ENCODE results near the gene KLRK1. TPM values are rescaled to one million over a fixed set of nuclear protein-coding genes. Genes with fewer than 3 reads are reported as not detected.
A peak's percentile ranks its signal among the peaks of the same experiment; 100 is the strongest.

KLRK1 gene
- total RNA-seq, 1 experiment from 2014 or later = 0.95 TPM

DNA sequence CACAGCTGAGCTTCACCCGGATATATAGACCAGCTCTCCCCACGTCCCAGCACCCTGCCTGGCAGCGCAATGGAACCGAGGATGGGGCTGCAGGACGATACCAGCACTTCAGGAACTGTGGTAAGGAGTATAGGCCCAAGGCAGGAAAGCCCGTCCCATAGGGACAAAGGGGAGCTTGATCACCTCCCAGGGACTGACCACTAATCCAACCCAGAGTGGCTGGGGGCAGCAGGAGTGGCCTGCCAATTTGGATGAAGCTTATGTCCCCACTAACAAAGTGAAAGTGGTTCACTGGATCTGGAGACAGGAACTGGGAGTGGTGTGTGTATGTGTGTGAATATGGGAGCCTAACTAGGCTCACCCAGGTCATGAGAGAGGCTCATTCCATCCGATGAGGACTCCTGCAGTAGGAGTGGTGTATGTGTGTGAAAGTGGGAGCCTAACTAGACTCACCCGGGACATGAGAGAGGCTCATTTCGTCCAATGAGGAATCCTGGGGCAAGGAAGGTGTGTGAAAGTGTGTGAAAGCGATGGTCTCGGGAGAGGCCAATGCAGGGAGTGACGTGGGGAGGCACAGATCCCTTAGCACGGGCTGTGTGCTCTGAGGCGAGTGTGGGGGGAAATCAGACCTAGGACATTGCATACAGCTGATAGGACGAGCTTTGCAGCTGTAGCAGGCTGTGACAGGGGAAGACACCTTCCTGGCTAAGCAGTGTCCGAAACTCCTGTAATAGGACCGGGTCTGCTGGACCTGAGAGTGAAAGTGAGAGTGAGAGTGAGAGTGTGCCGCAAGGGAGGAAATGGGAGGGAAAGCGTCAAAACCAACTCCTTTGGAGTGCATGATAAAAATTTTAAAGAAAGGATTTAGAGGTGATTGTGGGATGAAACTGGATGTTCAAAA lies 25.7 kb downstream of the KLRK1 start:
- intact Hi-C loops (cut with micrococcal nuclease; ENCODE audit: unreplicated experiment) = no loop called here
- Histone ChIP-seq H3K36me3 (ENCODE audit: control insufficient read depth, insufficient read depth, low read length) (no peaks in the 10 kb centered on the region), H3K4me3 (ENCODE audit: low read depth in 2 of 2, low read length in 2 of 2) (peak overlapping the region; percentile 50 to 73), H3K27ac (ENCODE audit: low read length) (peak overlapping the region; percentile 94), H3K4me1 (ENCODE audit: control insufficient read depth, insufficient read depth, low read length) (peaks cover 21% of the 10 kb centered on the region), H3K27me3 (ENCODE audit: control insufficient read depth, insufficient read depth, low read length) (no peaks in the 10 kb centered on the region), H3K9me3 (ENCODE audit: control insufficient read depth, insufficient read depth, low read depth, low read length) (peaks cover 4% of the 10 kb centered on the region; the same call in 1 of the 2 replicates)
- POLR2A ChIA-PET = interaction anchor here (0.6 kb wide), 1 partner anchor 19 kb away, joined by 6 read pairs; no protein-coding TSS in a partner anchor
- no TSS peak for BruUV-seq (replicated peaks)
- DNase-seq (ENCODE audit: low read depth, low spot score) (peak; percentile 32), ATAC-seq (peak; percentile 83)
- in situ Hi-C loops (cut with HindIII; ENCODE audit: low pct_unique_long_range_greater_than_20kb, low sequenced_read_pairs) = no loop called here
- TF ChIP-seq TCF7L2 (IDR thresholded peaks at IDR 0.05; ENCODE audit: low read depth, low read length) (no peak), SIN3A (IDR thresholded peaks at IDR 0.05; ENCODE audit: borderline replicate concordance, insufficient read depth, low read depth, low read length) (no peak), POLR2AphosphoS5 (IDR thresholded peaks at IDR 0.05; ENCODE audit: low read depth, low read length) (no peak)
- TF ChIP-seq, protein P1, sequence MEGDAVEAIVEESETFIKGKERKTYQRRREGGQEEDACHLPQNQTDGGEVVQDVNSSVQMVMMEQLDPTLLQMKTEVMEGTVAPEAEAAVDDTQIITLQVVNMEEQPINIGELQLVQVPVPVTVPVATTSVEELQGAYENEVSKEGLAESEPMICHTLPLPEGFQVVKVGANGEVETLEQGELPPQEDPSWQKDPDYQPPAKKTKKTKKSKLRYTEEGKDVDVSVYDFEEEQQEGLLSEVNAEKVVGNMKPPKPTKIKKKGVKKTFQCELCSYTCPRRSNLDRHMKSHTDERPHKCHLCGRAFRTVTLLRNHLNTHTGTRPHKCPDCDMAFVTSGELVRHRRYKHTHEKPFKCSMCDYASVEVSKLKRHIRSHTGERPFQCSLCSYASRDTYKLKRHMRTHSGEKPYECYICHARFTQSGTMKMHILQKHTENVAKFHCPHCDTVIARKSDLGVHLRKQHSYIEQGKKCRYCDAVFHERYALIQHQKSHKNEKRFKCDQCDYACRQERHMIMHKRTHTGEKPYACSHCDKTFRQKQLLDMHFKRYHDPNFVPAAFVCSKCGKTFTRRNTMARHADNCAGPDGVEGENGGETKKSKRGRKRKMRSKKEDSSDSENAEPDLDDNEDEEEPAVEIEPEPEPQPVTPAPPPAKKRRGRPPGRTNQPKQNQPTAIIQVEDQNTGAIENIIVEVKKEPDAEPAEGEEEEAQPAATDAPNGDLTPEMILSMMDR (IDR thresholded peaks at IDR 0.05) = no peak
- TF ChIP-seq, protein P2, sequence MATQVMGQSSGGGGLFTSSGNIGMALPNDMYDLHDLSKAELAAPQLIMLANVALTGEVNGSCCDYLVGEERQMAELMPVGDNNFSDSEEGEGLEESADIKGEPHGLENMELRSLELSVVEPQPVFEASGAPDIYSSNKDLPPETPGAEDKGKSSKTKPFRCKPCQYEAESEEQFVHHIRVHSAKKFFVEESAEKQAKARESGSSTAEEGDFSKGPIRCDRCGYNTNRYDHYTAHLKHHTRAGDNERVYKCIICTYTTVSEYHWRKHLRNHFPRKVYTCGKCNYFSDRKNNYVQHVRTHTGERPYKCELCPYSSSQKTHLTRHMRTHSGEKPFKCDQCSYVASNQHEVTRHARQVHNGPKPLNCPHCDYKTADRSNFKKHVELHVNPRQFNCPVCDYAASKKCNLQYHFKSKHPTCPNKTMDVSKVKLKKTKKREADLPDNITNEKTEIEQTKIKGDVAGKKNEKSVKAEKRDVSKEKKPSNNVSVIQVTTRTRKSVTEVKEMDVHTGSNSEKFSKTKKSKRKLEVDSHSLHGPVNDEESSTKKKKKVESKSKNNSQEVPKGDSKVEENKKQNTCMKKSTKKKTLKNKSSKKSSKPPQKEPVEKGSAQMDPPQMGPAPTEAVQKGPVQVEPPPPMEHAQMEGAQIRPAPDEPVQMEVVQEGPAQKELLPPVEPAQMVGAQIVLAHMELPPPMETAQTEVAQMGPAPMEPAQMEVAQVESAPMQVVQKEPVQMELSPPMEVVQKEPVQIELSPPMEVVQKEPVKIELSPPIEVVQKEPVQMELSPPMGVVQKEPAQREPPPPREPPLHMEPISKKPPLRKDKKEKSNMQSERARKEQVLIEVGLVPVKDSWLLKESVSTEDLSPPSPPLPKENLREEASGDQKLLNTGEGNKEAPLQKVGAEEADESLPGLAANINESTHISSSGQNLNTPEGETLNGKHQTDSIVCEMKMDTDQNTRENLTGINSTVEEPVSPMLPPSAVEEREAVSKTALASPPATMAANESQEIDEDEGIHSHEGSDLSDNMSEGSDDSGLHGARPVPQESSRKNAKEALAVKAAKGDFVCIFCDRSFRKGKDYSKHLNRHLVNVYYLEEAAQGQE (IDR thresholded peaks at IDR 0.05; ENCODE audit: insufficient read depth in 1 of 2, low read depth in 2 of 2, low read length in 1 of 2) = no peak
- CTCF ChIA-PET = interaction anchor here (0.8 kb wide), 1 partner anchor 31 kb away, joined by 3 read pairs; no protein-coding TSS in a partner anchor

DNA sequence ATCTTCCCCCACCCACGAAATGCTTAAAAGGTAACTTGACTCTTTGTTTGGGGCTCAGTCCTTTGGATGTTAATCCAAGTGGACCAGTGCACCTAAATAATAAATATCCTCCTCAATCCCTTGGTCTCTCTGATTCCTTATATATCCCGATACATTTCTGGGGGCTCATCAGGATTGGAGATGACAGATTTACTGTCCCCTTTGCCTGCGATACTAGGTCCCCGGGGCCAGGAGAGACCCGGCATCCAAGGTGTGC lies 26.3 kb downstream of the KLRK1 start:
- intact Hi-C loops (cut with micrococcal nuclease; ENCODE audit: unreplicated experiment) = no loop called here
- peaks cover 4% of the 10 kb centered on the region; the same call in 1 of the 2 replicates for H3K9me3 ChIP-seq (ENCODE audit: control insufficient read depth, insufficient read depth, low read depth, low read length)
- ChIA-PET CTCF (interaction anchor here (0.8 kb wide), 1 partner anchor 31 kb away, joined by 3 read pairs; no protein-coding TSS in a partner anchor), POLR2A (no interaction called here)
- peaks cover 21% of the 10 kb centered on the region for H3K4me1 ChIP-seq (ENCODE audit: control insufficient read depth, insufficient read depth, low read length)
- no TSS peak for BruUV-seq (replicated peaks)
- DNase-seq (ENCODE audit: low read depth, low spot score) = no peak
- ATAC-seq = no peak
- in situ Hi-C loops (cut with HindIII; ENCODE audit: low pct_unique_long_range_greater_than_20kb, low sequenced_read_pairs) = no loop called here
- peak overlapping the region; percentile 94 for H3K27ac ChIP-seq (ENCODE audit: low read length)
- no peaks in the 10 kb centered on the region for H3K27me3 ChIP-seq (ENCODE audit: control insufficient read depth, insufficient read depth, low read length)
- H3K36me3 ChIP-seq (ENCODE audit: control insufficient read depth, insufficient read depth, low read length) = no peaks in the 10 kb centered on the region
- TF ChIP-seq, protein P1 (IDR thresholded peaks at IDR 0.05) = no peak
- TF ChIP-seq POLR2AphosphoS5 (IDR thresholded peaks at IDR 0.05; ENCODE audit: low read depth, low read length) = no peak
- no peak for TF ChIP-seq TCF7L2 (IDR thresholded peaks at IDR 0.05; ENCODE audit: low read depth, low read length)
- TF ChIP-seq, protein P2 (IDR thresholded peaks at IDR 0.05; ENCODE audit: insufficient read depth in 1 of 2, low read depth in 2 of 2, low read length in 1 of 2) = no peak
- TF ChIP-seq SIN3A (IDR thresholded peaks at IDR 0.05; ENCODE audit: borderline replicate concordance, insufficient read depth, low read depth, low read length) = no peak
- peak overlapping the region; percentile 50 to 73 for H3K4me3 ChIP-seq (ENCODE audit: low read depth in 2 of 2, low read length in 2 of 2)
